Measurements from ENCODE around the gene SERPINE3. TPM values are rescaled to one million over a fixed set of nuclear protein-coding genes. Genes with fewer than 3 reads are reported as not detected.

SERPINE3 gene
- total and polyA plus RNA-seq, 2 of the 4 experiments (the other 2 are of a cell fraction), result not detected

DNA sequence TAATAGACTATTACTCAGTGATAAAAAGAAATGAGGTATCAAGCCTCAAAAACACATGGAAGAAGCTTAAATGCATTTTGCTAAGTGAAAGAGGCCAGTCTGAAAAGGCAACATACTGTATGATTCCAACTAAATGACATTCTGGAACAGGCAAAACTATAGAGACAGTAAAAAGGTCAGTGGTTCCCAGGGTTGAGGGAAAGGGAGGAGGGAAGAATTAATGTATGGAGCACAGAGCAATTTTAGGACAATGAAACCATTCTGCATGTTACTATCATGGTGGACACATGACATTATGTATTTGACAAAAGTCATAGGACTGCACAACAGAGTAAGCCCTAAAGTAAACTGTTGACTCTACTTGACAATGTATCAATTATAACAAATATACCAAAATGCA, 5.7 kb upstream of the SERPINE3 start:
- H2BK20ac ChIP-seq (ENCODE audit: low read depth, low read length), result no peak overlapping the region
- H2BK120ac ChIP-seq (ENCODE audit: low read depth, low read length), result no peak overlapping the region
- H3K27ac ChIP-seq (ENCODE audit: insufficient read depth, low read length), result no peak overlapping the region
- no peak overlapping the region for H2BK5ac ChIP-seq (ENCODE audit: low read depth, low read length, poor library complexity, severe bottlenecking)
- BruUV-seq (replicated peaks), result no TSS peak
- ChIA-PET POLR2A (ENCODE audit: unreplicated experiment) (no interaction called here), CTCF (no interaction called here)
- H4K5ac ChIP-seq (ENCODE audit: low read depth, low read length), result no peak overlapping the region
- H3K4me1 ChIP-seq (ENCODE audit: control insufficient read depth, insufficient read depth, low read length), result no peaks in the 10 kb centered on the region
- ATAC-seq (ENCODE audit: low read depth), result no peak
- H4K8ac ChIP-seq (ENCODE audit: low read depth in 2 of 2, low read length in 2 of 2), result no peak overlapping the region
- H3K23ac ChIP-seq (ENCODE audit: low read depth, low read length), result no peak overlapping the region
- no peaks in the 10 kb centered on the region for H3K9me3 ChIP-seq (ENCODE audit: control insufficient read depth, insufficient read depth, low read length)
- H4K20me1 ChIP-seq (ENCODE audit: insufficient read depth, low read length), result no peaks in the 10 kb centered on the region; the same call in 1 of the 2 replicates
- no peaks in the 10 kb centered on the region for H3K9me1 ChIP-seq (ENCODE audit: insufficient read depth, low read length)
- H3K56ac ChIP-seq (ENCODE audit: extremely low read depth, insufficient read depth, low read length), result no peak overlapping the region
- no peak overlapping the region for H2AK9ac ChIP-seq (replicated peaks; ENCODE audit: low read depth, low read length, poor library complexity)
- H3K4me2 ChIP-seq (ENCODE audit: low read depth, low read length), result no peak overlapping the region
- TF ChIP-seq MAZ (IDR thresholded peaks at IDR 0.05; ENCODE audit: borderline replicate concordance, low read depth, low read length), result no peak
- TF ChIP-seq, protein P1, sequence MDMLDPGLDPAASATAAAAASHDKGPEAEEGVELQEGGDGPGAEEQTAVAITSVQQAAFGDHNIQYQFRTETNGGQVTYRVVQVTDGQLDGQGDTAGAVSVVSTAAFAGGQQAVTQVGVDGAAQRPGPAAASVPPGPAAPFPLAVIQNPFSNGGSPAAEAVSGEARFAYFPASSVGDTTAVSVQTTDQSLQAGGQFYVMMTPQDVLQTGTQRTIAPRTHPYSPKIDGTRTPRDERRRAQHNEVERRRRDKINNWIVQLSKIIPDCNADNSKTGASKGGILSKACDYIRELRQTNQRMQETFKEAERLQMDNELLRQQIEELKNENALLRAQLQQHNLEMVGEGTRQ (IDR thresholded peaks at IDR 0.05; ENCODE audit: low read depth, low read length), result no peak
- TF ChIP-seq, protein P2, sequence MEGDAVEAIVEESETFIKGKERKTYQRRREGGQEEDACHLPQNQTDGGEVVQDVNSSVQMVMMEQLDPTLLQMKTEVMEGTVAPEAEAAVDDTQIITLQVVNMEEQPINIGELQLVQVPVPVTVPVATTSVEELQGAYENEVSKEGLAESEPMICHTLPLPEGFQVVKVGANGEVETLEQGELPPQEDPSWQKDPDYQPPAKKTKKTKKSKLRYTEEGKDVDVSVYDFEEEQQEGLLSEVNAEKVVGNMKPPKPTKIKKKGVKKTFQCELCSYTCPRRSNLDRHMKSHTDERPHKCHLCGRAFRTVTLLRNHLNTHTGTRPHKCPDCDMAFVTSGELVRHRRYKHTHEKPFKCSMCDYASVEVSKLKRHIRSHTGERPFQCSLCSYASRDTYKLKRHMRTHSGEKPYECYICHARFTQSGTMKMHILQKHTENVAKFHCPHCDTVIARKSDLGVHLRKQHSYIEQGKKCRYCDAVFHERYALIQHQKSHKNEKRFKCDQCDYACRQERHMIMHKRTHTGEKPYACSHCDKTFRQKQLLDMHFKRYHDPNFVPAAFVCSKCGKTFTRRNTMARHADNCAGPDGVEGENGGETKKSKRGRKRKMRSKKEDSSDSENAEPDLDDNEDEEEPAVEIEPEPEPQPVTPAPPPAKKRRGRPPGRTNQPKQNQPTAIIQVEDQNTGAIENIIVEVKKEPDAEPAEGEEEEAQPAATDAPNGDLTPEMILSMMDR (conservative IDR thresholded peaks at IDR 0.05; ENCODE audit: low read depth, low read length), result no peak
- no peak for TF ChIP-seq POLR2A (IDR thresholded peaks at IDR 0.05; ENCODE audit: low read depth, low read length)
- no peak for TF ChIP-seq SMC3 (IDR thresholded peaks at IDR 0.05; ENCODE audit: low read depth, low read length)
- no peak for TF ChIP-seq CHD1 (IDR thresholded peaks at IDR 0.05; ENCODE audit: low read depth, low read length)
- no peak for TF ChIP-seq MXI1 (IDR thresholded peaks at IDR 0.05; ENCODE audit: borderline replicate concordance, low read depth, low read length)
- no peak for TF ChIP-seq RAD21 (IDR thresholded peaks at IDR 0.05; ENCODE audit: low read length)
- TF ChIP-seq CEBPB (IDR thresholded peaks at IDR 0.05; ENCODE audit: low read depth, low read length), result no peak
- TF ChIP-seq MAFK (IDR thresholded peaks at IDR 0.05; ENCODE audit: low read depth, low read length), result no peak
- TF ChIP-seq, protein P3, sequence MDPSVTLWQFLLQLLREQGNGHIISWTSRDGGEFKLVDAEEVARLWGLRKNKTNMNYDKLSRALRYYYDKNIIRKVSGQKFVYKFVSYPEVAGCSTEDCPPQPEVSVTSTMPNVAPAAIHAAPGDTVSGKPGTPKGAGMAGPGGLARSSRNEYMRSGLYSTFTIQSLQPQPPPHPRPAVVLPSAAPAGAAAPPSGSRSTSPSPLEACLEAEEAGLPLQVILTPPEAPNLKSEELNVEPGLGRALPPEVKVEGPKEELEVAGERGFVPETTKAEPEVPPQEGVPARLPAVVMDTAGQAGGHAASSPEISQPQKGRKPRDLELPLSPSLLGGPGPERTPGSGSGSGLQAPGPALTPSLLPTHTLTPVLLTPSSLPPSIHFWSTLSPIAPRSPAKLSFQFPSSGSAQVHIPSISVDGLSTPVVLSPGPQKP (IDR thresholded peaks at IDR 0.05; ENCODE audit: borderline replicate concordance, low read depth, low read length), result no peak
- no peak for TF ChIP-seq NFE2L2 (IDR thresholded peaks at IDR 0.05; ENCODE audit: low read depth, low read length)
- no peak for TF ChIP-seq RFX5 (IDR thresholded peaks at IDR 0.05; ENCODE audit: low read depth, low read length)
- TF ChIP-seq BHLHE40 (IDR thresholded peaks at IDR 0.05; ENCODE audit: low read depth, low read length), result no peak
- no peak for TF ChIP-seq RCOR1 (IDR thresholded peaks at IDR 0.05; ENCODE audit: insufficient replicate concordance, low read length)
- no peak for TF ChIP-seq FOS (IDR thresholded peaks at IDR 0.05; ENCODE audit: low read depth, low read length)
- in situ Hi-C loops (cut with MboI; ENCODE audit: low sequenced_read_pairs) (no loop called here), dilution Hi-C loops (cut with HindIII; ENCODE audit: low sequenced_read_pairs, unreplicated experiment) (no loop called here), intact Hi-C loops (cut with micrococcal nuclease) (no loop called here)
- no peak overlapping the region for H3K18ac ChIP-seq (ENCODE audit: low read depth, low read length)
- H3K9ac ChIP-seq (ENCODE audit: low read depth, low read length), result no peak overlapping the region
- no peak overlapping the region for H3K4ac ChIP-seq (ENCODE audit: low read depth, low read length)
- no peak overlapping the region for H2AK5ac ChIP-seq (ENCODE audit: low read depth, low read length)
- no peak overlapping the region for H2BK15ac ChIP-seq (ENCODE audit: low read depth, low read length)
- no peak overlapping the region for H3K4me3 ChIP-seq (ENCODE audit: insufficient read depth, low read depth, low read length)
- H3K27me3 ChIP-seq (ENCODE audit: control insufficient read depth, insufficient read depth, low read length), result peaks cover 3% of the 10 kb centered on the region; the same call in 1 of the 2 replicates
- no peaks in the 10 kb centered on the region for H3K79me1 ChIP-seq (ENCODE audit: low read depth in 1 of 2, low read length in 2 of 2)
- no peak overlapping the region for H4K91ac ChIP-seq (ENCODE audit: insufficient read depth, low read depth, low read length)
- no peak overlapping the region for H3K14ac ChIP-seq (replicated peaks; ENCODE audit: low read depth, low read length)
- DNase-seq, result no peak
- H3K36me3 ChIP-seq (ENCODE audit: control insufficient read depth, insufficient read depth, low read length), result no peaks in the 10 kb centered on the region
- H2AFZ ChIP-seq (replicated peaks; ENCODE audit: low read length, poor library complexity), result no peak overlapping the region
